Measurements from ENCODE around the gene MEGF10. TPM values are rescaled to one million over a fixed set of nuclear protein-coding genes. Genes with fewer than 3 reads are reported as not detected.
A peak's percentile ranks its signal among the peaks of the same experiment; 100 is the strongest.

MEGF10 gene
- total RNA-seq, 1 donor from 2014 or later = 13.3 TPM

GRCh38 chr5:127402361-127402760, 111.8 kb downstream of the MEGF10 start:
- TF ChIP-seq, protein P1, sequence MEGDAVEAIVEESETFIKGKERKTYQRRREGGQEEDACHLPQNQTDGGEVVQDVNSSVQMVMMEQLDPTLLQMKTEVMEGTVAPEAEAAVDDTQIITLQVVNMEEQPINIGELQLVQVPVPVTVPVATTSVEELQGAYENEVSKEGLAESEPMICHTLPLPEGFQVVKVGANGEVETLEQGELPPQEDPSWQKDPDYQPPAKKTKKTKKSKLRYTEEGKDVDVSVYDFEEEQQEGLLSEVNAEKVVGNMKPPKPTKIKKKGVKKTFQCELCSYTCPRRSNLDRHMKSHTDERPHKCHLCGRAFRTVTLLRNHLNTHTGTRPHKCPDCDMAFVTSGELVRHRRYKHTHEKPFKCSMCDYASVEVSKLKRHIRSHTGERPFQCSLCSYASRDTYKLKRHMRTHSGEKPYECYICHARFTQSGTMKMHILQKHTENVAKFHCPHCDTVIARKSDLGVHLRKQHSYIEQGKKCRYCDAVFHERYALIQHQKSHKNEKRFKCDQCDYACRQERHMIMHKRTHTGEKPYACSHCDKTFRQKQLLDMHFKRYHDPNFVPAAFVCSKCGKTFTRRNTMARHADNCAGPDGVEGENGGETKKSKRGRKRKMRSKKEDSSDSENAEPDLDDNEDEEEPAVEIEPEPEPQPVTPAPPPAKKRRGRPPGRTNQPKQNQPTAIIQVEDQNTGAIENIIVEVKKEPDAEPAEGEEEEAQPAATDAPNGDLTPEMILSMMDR (conservative IDR thresholded peaks at IDR 0.05) = no peak
- H3K4me3 Mint-ChIP-seq = no peak overlapping the region
- H3K27me3 Mint-ChIP-seq = no peaks in the 10 kb centered on the region
- peaks cover 20% of the 10 kb centered on the region for H3K4me1 Mint-ChIP-seq (ENCODE audit: unreplicated experiment)
- no peaks in the 10 kb centered on the region for H3K36me3 Mint-ChIP-seq
- no peak for DNase-seq (ENCODE audit: extremely low spot score, unreplicated experiment)
- peaks cover 4% of the 10 kb centered on the region for H3K9me3 Mint-ChIP-seq
- H3K27ac Mint-ChIP-seq = no peak overlapping the region

- Mint-ChIP-seq H3K4me3 (no peak overlapping the region), H3K4me1 (ENCODE audit: unreplicated experiment) (peaks cover 16% of the 10 kb centered on the region), H3K9me3 (peaks cover 4% of the 10 kb centered on the region), H3K27ac (no peak overlapping the region), H3K36me3 (no peaks in the 10 kb centered on the region), H3K27me3 (no peaks in the 10 kb centered on the region)
- TF ChIP-seq, protein P1 (conservative IDR thresholded peaks at IDR 0.05) = no peak
- DNase-seq (ENCODE audit: extremely low spot score, unreplicated experiment) = no peak
These were observed 113.6 kb downstream of the MEGF10 start for GRCh38 chr5:127404190-127404589.

DNA sequence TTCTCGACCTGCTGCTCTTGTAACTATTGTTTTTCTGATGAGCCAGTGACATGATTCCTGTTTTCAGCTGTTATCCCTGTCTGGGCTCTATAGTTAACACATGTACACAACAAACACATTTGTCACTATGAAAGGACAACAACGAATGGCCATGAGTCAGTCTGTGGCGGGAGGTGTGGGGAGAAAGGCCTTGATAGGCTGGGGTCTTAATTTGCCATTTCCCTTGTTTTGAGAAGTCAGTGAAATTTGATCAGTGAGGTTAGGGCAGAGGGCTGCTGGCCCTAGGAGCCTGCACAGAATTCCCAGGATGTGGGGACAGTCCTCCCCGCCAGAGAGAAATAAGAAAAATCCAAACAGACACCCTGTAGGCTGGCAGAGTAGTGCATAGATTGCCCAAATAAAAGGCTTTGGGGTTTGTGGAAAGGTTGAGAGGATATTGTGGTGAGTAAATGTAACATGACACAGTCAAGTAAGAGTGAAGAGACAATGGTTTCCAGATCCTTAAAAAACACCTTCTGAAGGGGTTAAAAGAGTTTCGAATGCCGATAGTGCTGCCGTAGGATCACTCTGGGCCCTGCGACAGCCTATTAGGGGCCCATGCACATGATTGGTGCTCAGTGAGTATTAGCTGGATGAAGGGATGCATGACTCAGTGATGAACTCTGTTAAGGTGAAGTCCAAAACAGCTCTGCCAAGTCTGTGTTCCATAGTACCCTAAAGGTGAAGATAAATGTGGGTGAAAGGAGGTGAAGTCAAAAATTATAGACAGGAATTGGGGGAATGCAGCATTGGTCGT, 115.9 kb downstream of the MEGF10 start:
- TF ChIP-seq, protein P1 (conservative IDR thresholded peaks at IDR 0.05) = no peak
- no peaks in the 10 kb centered on the region for H3K27me3 Mint-ChIP-seq
- peaks cover 24% of the 10 kb centered on the region for H3K4me1 Mint-ChIP-seq (ENCODE audit: unreplicated experiment)
- H3K4me3 Mint-ChIP-seq = peak overlapping the region; percentile 11
- no peaks in the 10 kb centered on the region for H3K36me3 Mint-ChIP-seq
- peak overlapping the region; percentile 16 for H3K27ac Mint-ChIP-seq
- DNase-seq (ENCODE audit: extremely low spot score, unreplicated experiment) = no peak
- peaks cover 4% of the 10 kb centered on the region for H3K9me3 Mint-ChIP-seq

DNA sequence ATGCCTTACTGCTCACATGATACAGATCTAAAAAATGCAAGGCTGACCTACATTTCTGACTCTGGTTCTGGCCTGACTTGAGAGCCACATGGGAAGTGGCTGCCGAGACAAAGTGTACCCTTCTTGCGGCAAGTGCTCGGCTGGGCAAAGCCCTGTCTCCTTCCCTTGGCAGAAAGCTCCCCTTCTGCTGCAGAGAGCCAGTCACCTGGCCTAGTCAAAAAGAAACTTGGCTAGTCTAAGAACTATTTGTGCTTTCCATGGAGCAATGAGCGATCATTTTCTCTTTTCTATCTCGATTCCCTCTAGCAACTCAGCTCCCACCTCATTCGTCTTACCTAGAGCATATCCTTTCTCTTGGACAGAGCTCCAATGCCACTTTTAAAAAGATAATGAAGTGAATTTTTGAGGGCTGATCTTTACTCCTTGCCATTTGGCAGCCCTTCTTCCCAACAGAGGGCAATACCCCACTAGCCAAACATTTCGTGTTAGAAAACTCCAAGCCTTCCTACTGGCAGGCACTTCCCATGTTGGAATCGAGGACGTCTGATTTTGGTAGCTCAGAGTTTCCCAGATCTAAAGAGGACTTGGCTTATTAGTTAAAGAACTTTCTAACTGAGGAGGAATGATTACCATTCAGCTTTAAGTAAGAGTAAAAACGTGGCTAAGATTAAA, 118.8 kb downstream of the MEGF10 start:
- no peaks in the 10 kb centered on the region for H3K27me3 Mint-ChIP-seq
- DNase-seq (ENCODE audit: extremely low spot score, unreplicated experiment) = no peak
- H3K36me3 Mint-ChIP-seq = no peaks in the 10 kb centered on the region
- H3K27ac Mint-ChIP-seq = no peak overlapping the region
- no peak overlapping the region for H3K4me3 Mint-ChIP-seq
- no peaks in the 10 kb centered on the region for H3K9me3 Mint-ChIP-seq
- H3K4me1 Mint-ChIP-seq (ENCODE audit: unreplicated experiment) = peaks cover 24% of the 10 kb centered on the region
- TF ChIP-seq, protein P1 (conservative IDR thresholded peaks at IDR 0.05) = no peak

GRCh38 chr5:127409921-127410675, 119.5 kb downstream of the MEGF10 start:
- DNase-seq (ENCODE audit: extremely low spot score, unreplicated experiment) = no peak
- Mint-ChIP-seq H3K4me1 (ENCODE audit: unreplicated experiment) (peaks cover 31% of the 10 kb centered on the region), H3K36me3 (no peaks in the 10 kb centered on the region), H3K27me3 (no peaks in the 10 kb centered on the region), H3K27ac (no peak overlapping the region), H3K4me3 (no peak overlapping the region), H3K9me3 (no peaks in the 10 kb centered on the region)
- TF ChIP-seq, protein P1 (conservative IDR thresholded peaks at IDR 0.05) = no peak
